UCSD-AML1 (cell line): ENCODE results near the gene HDAC4.

Experiments used
- DNase-seq: peaks from one replicate; lab custom pipeline; 2025; ENCODE audit not compliant: unreplicated experiment; lab: John Stamatoyannopoulos, UW

HDAC4 gene

DNA sequence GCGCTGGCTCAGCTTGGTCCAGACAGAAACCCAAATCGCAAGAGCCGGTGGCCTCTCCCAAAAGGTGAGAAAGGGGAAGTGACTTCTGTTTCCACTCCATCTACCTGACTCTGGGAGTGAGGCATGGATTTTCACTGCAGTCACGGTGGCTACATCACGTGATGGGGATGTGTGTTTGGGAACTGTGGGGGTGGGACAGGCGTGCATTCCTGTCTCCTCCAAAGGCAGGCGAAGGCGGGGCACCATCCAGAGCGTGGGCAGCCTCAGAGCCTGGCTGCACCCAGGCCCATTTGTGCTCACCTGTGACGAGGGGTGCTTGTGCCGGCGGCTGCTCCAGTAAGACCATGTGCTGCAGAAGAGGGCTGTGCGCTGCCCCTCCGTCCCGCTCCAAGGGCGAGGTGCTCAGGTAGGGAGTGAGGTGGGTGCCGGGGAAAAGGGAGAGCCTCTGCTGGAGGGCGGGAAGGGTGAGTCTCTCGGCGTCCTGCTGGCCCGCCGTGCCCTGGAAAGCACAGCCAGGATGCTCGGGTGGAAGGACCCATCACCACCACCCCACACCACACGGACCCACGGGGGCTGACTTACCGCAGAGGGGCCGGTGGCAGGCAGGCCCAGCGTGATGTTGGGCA is 266.8 kb downstream of the HDAC4 start:
- DNase-seq = no peak

DNA sequence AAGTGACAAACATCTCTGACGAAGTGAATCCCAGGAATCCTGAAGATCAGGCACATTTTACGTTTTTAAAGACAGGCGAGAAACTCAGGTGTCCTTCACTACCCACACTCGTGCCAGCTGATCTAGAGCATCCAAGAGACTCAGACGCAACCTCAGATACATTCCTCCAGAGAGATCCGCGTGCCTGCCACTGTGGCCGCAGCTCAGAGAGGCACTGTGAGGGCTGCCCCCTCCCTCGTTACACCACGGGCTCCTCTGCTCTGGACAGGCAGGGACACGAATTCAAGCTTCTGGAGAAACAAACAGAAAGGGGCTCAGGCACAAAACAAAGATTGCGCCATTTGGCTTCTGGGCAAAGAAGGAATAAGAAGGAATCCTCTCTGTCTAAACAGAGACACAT is 268.0 kb downstream of the HDAC4 start:
- no peak for DNase-seq

DNA sequence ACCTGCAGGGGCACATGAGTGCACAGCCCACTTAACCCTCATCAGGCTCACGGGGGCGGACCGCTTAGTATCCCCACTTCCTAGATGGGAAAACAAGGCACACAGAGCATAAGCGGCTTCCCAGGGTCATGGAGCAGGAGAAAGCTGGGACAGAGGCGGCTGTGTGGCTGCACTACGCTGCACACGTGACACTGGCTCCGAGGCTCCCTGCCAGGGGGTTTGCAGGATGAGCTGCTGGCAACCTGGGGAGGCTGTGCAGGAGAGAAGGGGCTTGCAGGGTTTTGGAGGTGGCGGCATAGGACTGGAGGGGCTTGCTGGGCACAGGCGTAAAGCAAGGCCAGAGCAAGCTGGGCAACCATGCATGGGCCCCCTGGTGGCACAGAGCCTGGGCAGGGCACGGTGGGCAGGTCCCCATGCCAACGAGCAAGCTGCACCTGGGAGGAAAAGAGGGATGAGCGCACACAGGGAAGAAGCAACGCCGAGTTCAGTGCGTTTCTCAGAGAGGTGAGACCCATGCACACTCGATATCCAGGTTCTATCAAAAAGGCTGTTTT is 268.6 kb downstream of the HDAC4 start:
- DNase-seq = no peak

DNA sequence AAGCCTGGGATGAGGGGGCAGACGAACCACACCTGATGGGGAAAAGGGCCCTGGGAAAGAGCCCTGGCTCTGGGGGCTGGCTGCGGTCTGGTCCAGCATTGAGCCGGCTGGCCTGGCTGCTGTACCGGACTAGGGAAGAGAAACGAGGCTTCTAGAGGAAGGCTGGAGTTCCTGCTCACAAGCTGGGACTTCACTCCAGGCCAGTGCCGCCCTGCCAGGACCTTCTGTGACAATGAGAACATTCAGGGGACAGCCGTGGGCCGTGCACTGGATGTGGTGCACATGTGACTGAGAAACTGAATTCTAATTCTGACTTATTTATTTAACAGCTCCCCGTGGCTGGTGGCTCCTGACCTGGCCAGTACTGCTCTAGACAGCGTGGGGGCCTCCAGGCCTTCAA is 269.3 kb downstream of the HDAC4 start:
- no peak for DNase-seq

DNA sequence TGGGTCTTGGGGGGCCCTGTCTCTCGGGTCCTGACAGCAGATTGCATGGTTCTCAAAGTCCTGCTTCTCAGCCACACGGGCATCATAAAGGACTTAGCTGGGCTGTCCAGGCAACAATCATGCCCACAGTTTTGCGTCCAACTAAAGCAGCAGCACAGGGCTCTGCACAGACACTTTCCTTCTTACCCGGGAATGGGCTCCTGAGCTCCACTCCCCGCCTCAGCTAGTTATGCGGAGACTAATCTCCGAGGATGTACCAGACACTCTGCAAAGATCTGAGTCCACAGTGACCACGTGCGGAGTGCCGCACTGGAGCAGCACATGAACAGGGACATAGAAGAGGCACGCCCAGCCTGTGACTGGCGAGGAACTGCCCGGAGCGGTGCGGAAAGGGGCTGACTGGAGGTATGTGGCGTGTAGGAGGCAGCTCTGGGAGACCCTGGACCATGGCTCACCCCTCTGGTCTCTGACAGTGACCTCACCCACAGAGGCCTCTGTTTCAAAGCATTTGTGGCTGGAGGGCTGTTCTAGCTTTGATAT is 270.0 kb downstream of the HDAC4 start:
- no peak for DNase-seq

DNA sequence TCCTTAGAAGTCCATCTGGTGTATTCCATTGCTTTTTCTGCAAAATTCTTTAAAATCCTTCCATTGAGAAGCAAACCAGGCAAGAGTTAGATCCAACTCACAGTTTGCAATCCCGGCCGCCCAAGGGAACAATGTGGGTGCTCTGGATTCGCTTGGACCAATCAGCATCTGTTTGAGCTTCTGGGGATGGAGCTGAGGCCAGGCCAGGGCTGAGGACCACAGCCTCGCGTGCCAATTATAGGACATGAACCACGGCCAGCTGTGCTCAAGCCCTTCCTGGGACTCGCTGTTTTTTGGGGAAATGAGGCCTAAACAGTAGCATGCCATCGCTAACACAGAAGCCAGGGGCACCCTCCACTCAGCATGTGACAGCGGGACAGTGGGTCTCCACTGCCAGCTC is 270.8 kb downstream of the HDAC4 start:
- DNase-seq = no peak

DNA sequence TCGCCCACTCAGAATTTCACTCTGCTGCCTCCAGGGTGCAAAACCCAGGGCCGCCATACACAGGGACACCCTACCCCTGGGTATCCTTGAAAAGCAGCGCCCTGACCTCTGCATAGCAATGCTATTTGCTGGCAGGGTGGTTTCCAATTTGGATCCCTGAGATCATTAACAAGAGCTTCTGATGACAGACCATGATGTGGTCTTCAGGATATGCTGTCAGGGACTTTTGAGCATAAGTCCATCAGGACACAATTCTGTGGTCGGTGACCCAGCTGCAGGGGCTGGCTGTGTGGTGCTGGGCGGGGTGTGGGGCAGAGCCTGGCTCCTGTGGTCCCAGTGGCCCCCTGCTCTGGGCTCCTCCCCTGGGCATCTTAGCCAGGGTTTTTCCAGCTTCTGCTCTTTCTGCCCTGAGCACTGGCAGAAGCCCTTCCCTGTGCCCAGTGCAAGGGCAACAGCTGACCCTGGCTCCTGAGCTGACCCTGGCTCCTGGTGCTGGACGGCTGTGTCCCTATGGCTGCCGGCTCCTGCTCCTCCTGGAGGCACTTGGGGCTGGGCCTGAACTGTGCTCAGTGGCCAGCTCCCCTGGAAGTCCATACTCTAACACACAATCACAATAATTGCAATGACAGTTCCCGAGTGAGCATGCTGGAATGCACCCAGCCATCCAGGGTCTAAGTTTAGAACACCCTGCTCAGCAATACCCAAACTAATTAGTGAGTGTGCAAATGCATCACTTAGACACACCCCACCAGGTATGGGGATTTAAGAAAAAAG is 271.5 kb downstream of the HDAC4 start:
- DNase-seq = no peak

DNA sequence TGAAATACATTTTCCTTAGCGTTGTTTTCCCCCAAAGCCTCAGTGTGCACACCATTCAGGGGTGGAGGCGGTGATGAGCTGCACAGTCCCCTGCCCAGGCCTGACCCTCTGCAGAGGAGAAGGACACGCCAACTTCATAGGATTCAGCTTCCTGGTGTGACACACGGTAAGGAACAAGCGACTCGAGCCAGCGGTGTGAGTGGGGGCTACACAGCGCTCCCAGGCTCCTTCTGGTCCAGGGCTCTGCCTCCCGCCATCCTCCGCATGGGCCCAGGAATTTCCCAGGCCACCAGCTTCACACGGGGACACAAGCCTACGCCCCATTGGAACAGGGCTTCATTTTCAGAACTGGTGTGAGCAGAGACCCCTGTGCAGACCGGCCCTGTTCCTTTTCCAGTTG is 272.1 kb downstream of the HDAC4 start:
- no peak for DNase-seq

DNA sequence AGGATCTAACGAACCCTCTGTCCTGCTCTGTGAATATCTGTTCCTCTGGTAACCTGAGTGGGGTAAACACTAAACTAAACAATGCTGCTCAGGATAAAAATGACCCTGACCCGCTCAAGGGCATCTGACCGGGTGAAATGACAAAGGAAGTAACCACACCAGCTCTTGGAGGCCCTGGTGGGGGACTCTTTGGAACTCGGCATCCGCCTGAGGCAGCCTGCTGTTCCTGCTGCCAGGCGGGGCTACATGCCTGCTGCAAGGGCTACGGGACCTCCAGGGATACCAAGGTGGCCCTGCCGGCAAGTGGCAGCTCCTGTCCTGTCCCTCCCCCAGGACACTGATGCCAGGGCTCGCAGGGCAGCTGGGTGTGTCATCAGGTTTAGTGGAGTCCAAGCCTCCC is 273.3 kb downstream of the HDAC4 start:
- DNase-seq = no peak

DNA sequence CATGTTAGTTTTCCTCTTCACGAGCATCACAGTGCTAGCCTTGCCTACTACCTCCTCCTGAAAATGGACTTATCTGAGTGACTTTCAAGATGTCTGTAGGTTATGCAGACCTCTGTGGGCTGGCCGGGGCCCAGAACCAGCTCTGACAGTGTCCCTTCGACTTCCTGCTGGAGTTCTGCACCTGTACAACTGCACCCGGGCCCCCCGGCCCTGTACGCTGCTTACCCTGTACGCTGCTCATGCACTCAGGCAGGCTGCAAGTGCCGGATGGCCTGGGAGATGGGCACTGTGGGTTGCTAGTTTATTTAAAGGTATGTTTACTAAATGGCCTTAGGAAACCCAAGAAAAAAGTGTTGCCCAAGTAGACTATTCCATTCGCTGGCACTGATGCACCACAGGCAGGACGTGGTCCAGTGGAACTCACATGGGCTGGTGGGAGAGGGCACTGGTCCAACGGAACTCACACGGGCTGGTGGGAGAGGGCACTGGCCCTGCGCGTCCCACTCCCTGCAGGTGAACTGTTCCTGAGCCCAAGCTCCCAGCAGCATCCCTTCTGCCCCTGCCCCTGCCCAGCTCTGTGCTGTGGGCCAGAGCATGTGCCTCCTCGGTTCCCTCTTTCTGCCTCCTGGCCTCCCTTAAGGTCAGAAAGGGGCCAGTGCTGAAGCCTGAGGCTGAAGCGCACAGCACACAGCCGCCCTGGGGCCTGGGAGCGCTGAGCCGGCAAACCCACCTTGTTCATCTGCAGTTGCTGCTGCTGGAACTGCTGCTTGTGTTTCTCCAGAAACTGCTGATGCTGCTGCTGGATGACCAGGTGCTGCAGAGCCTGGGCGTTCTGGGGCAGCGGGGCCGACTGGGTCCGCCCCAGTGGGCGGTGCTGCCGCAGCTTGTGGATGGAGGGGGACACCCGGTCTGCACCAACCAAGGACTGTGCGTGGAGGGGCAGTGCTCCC is 274.8 kb downstream of the HDAC4 start:
- no peak for DNase-seq

DNA sequence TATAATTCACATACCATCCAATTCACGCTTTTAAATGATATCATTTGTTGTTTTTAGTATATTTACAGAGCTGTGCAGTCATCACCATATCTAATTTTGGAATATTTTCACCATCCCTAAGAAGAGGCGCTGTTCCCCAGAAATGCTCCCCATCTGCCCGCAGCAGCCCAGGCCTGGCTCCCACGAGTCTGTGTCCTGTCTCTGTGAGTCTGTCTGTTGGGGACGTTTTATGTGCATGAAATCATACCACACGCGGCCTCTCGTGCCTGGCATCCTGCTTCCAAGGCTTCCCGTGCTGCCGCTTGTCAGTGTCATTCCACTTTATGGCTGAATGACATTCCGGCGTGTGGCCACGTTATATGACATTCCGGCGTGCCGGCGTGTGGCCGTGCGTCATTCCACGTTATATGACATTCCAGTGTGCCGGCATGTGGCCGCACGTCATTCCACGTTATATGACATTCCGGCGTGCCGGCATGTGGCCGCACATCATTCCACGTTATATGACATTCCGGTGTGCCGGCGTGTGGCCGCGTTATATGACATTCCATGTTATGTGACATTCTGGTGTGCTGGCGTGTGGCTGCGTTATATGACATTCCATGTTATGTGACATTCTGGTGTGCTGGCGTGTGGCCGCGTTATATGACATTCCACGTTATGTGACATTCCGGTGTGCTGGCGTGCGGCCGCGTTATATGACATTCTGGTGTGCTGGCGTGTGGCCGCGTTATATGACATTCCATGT is 276.5 kb downstream of the HDAC4 start:
- no peak for DNase-seq

DNA sequence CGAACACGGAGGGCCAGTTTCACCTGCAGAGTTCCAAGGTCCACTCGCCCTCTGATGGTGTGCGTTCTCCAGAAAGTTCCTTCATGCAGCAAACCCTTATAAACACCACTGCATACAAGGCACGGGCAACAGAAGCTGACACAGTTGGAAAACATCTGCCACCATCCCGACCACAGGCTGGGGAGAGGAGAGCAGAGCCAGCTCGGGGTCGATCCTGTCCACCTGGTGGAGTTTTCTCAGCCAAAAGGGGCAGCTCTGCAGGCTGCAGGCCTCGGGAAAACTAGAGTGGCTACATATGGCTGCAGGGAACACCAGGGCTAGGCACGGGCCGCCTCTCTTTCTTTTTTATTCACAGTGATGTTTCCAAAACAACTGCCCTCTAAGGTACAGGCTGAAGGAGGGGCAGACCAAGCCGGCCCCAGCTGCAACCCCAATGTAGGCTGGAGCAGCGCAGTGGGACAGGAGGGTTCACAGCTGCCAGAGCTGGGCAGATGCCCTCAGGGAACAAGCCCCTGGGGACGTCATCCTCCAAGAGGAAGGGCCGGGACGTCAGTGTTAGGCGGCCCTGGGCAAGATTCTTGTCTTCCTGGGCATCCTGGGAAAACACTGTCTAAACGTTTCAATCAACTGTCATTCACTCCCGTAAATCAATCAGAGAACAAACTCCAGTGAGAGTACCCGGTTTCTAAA is 278.3 kb downstream of the HDAC4 start:
- no peak for DNase-seq

DNA sequence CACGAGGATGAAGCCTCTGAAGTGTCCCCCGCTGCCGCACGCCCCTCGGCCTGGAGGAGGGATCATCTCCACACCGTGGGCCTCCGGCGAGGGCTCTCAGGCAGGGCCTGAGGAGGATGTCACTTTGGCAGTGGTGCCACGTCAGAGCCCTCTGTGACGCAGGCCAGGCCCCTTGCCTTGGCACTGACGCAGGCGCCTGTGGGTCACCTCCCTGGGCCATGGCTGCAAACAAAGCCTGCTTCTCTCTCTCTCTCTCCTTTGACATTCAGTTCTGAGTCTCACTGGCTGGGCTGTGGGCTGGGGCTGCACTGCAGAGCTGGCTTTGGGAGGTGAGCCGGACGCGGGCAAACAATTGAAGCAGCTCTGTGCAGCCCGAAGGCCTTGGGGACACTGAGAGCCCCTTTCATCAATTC is 279.2 kb downstream of the HDAC4 start:
- DNase-seq = no peak

DNA sequence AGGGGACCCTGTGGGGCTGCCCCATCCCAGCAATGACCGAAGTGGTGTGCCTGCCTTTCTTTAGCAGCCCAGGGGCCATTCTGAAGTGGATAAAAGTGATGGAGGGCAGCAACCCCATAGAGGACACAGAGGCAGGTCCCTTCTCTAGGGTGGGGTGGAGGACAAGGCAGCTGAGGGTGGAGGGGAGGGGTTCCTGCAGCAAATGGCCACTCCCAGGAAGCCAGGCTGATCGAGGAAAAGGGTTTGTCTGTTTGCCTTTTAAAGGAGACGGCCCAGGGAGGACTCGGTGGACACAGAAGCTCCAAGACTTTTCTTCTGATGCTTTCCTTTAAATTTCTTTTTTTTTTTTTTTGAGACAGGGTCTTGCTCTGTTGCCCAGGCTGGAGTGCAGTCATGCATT is 280.2 kb downstream of the HDAC4 start:
- DNase-seq = peak; percentile 26

DNA sequence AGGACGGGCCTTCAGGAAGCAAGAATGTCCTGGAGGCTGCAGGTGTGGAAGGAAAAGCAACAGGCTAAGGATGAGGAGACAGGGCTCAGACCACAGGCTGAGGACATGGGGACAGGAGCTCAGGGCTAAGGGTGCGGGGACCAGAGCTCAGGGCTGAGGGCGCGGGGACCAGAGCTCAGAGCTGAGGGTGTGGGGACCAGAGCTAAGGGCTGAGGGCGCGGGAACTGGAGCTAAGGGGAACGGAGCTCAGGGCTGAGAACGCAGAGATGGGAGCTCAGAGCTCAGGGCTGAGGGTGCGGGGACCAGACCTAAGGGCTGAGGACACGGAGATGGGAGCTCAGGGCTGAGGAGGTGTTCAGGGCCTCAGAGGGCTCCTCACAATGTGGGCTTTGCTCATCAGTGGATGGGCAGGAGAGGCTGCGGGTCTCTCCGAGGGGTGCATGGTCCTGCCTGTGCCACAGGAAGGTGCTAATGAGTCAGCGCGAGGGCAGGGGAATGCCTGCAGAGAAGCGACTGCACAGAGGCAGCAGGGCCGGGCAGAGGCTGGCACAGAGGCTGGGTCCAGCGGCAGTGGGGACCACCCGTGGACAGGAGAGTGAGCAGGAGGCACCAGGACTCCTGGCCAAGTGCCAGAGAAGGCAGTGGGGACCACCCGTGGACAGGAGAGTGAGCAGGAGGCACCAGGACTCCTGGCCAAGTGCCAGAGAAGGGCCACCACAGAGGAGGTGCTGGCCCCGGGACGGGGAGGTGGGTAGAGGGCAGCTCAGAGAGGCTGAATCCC is 281.3 kb downstream of the HDAC4 start:
- DNase-seq = no peak

DNA sequence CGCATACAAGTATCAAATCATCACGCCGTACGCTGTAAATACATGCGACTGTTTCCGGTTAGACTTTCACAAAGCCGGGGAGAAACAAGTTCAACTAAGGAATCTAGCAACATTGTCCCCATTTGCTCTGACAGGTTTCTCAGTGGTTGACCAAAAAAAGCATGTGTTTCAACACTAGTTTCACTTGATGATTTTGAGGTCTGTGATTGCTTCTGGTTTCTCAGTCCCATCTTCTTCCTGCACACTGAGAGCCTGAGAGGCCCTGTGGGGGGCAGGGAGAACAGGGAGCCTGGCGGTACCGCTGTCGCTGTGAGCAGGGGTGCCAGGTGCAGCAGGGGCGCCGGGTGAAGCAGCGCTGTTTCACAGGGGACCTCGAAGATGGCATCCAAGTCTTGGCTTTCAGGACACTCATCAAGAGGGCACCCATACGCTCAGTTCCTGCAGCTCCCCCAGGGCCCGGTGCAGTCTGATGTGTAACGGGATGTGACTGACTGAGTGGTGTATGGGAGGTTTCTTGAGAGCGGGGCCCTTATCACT is 282.1 kb downstream of the HDAC4 start:
- DNase-seq = no peak

DNA sequence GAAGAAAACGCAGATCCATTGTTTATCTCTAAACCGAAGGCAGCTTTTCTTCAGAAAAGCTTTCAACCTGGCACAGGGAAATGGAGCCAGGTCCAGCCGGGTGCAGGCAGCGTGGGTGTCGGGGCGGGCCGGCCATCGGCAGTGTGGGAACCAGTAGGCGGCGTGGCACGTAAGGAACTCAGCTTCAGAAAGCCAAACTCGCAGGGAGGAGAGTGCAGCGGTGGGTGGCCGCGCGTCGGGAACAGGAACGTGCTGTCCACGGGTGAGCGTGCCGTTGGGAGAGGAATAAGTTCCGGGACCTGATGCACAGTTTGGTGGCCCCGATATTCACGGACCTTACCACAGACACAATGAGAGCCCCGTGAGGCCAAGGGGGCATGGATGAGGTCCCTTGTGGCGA is 282.6 kb downstream of the HDAC4 start:
- no peak for DNase-seq

DNA sequence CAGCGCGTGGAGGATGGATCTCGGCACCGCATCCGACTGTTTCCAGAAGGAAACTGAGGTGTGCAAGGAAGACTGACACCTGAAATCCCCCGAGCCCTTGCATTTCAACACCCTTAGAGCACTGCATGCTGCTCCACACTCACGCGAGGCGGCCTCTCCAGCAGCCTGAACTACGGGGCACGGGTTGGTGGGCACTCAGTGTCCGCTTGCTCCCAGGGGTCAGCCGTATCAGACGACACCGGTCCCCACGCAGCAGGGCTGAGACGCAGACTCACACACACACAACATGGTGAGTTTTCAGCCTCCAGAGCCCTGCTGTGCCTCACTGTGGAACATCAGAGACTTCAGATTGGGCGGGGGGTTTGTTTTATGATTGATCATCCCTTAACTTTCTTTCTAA is 283.0 kb downstream of the HDAC4 start:
- DNase-seq = no peak
